Activated CD8-positive, alpha-beta memory T cell treated with anti-CD3 and anti-CD28 coated beads, Interleukin-2, amount 50 U/mL, for 24 hours (primary cell): ENCODE data around the gene OGDHL.
"Not testable (repeated sequence)": the region's sequence is repeated elsewhere in the genome, so short reads cannot be mapped to it uniquely, and the experiment has no call there.

Source experiments
- DNase-seq: peaks from one replicate; pipeline ENCODE4 v3.0.0-alpha.2; 2020; ENCODE audit errors: extremely low read depth

OGDHL gene

GRCh38 chr10:49756031-49756430 lies 6.1 kb downstream of the OGDHL start:
- DNase-seq: no peak

GRCh38 chr10:49754951-49755350 lies 7.2 kb downstream of the OGDHL start:
- DNase-seq: not testable (repeated sequence)

GRCh38 chr10:49752584-49752983 lies 9.5 kb downstream of the OGDHL start:
- no peak for DNase-seq

- DNase-seq: no peak
Observed at GRCh38 chr10:49751636-49752510, 10.2 kb downstream of the OGDHL start.

DNA sequence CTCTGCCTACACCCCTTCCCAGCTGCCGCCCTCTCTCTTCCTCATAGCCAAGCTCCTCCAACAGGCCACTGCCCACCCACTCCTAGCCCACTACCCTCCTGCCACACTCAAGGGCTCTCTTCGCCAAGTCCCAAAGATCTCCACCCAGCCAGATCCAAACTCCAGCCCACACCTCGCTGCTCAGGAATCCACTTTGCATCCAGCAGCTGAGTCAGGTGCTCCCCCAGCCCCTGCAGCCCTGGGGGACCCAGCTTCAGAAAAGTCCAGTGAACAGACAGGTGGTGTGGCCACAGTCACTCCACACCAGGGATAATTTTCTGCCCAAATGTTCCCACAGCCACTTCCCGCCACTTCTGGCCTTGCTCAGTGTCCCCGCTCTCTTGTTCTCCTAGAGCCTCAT lies 10.9 kb downstream of the OGDHL start:
- DNase-seq: no peak

DNA sequence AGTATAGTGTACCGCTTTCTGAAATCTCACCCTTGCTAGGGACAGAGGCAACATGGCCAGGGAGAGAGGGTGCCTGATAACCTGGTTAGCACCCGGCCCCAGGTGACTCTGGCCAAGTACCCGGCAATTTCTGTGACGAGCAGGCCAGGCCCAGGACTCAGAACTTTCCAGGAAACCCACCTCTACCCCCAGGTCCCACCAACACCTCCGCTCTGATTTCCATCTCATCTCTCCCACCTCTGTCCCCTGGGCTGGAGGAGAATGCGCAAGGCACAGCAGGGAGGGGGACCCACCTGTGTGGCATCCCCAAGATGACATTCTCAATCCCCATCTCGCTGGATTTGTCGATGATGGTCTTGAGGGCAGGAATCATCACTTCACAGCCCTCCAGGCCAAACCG lies 11.6 kb downstream of the OGDHL start:
- no peak for DNase-seq

GRCh38 chr10:49749556-49750491 lies 12.3 kb downstream of the OGDHL start:
- DNase-seq: no peak

- DNase-seq: no peak
Observed at GRCh38 chr10:49749144-49749543, 13.0 kb downstream of the OGDHL start.

GRCh38 chr10:49748006-49748405 lies 14.1 kb downstream of the OGDHL start:
- DNase-seq: no peak

GRCh38 chr10:49747303-49747646 lies 14.8 kb downstream of the OGDHL start:
- DNase-seq: no peak

- no peak for DNase-seq
Observed at GRCh38 chr10:49746626-49747302, 15.4 kb downstream of the OGDHL start.

GRCh38 chr10:49745756-49746155 lies 16.4 kb downstream of the OGDHL start:
- DNase-seq: no peak

- DNase-seq: no peak
Observed at GRCh38 chr10:49744924-49745605, 17.1 kb downstream of the OGDHL start.

DNA sequence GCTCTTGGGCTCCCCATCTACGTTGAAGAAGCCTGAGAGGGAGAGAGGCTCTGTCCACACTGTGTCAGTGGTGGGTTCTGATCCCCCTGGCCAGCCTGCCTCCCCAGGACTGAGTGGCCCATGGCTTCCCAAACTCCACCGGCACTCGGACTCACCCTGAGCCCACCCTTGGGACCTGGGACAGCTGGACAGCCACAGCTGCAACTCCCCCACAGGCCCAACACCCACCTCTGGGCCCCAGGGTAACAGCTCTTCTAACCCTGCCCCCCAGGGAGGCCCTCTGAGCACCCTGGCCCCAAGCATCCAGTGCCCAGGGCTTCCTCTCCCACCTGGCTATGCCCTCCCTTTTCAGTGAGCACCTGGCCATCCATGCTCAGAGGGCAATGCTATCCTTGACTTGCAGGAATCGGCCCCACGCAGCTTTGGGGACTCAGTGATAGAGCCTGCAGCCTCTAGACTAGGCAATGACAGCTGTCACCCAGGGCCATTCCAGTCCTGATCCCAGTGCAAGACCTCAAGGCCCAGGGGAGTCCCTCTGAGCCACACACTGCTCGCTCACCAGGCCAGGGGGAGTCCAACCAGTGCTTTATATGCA lies 17.9 kb downstream of the OGDHL start:
- no peak for DNase-seq

GRCh38 chr10:49743464-49744075 lies 18.6 kb downstream of the OGDHL start:
- DNase-seq: no peak

- DNase-seq: no peak
Observed at GRCh38 chr10:49742683-49743463, 19.2 kb downstream of the OGDHL start.

DNA sequence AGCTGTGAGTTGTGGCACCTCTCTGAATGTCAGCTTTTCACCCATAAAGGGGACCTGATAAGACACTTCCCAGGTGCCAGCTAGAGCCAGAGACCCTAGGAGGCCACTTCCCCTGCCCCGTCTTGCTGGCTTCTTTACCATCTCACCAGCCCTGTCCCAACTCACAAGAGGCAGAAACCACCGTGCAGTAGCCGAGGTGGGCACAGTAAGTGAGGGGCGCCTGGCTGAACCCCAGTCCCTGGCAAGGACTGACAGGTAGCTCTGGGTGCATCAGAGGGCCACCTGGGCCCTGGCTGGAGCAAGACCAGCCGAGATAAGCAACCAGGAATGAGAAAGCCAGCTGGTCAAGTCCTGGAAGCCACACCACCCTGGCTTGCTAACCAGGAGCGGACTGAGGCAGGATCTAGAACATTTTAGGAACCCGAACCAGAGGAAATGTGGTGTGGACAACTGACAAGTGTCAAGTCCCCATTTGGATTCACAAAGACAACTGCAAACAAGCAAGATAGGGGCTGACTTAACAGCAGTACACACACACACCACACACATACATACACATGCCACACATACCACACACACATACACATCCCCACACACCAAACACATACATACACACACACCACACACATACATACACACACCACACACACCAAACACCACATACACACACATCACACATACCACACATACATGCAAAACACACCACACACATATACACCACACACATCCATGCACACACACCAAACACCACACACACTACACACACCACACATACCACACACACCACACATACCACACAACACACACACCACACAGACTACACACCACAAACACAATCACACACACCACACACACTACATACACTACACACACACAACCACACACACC lies 20.8 kb downstream of the OGDHL start:
- DNase-seq: no peak

- no peak for DNase-seq
Observed at GRCh38 chr10:49740346-49741107, 21.6 kb downstream of the OGDHL start.
